HCT116 (cell line): ENCODE measurements around the gene LALBA. TPM values are rescaled to one million over a fixed set of nuclear protein-coding genes. Genes with fewer than 3 reads are reported as not detected.

ENCODE experiments used
- ATAC-seq: fragments of 200-7000 bp; cut with Tn5 transposase; 2 replicates; pipeline ENCODE4 v1.9.1; 2020; ENCODE audit warnings: mild to moderate bottlenecking, moderate library complexity
- BruUV-seq: library from RNA; stranded (reverse); fragments of 400-500 nt; replicated peaks from 2 replicates; lab custom pipeline; 2021; lab: Mats Ljungman, UMichigan
- CTCF ChIA-PET: fragments of 300-600 bp; sonication (Branson Sonifier 250); formaldehyde crosslinking; loops from one replicate; lab custom pipeline; 2021; ENCODE audit warnings: antibody characterized with exemption; lab: Charles Lee
- POLR2A ChIA-PET: fragments of 300-600, 350-600 bp; sonication (Branson Sonifier 250); formaldehyde crosslinking; loops from one replicate; lab custom pipeline; 2021; ENCODE audit warnings: antibody characterized with exemption; lab: Charles Lee
- RAD21 ChIA-PET, 2 experiments: fragments of 300-600 bp; sonication (Branson Sonifier 250); formaldehyde crosslinking; loops; one replicate each; lab custom pipeline; 2023; ENCODE audit warnings: low total read pairs in 2 of 2; ENCODE audit not compliant: uncharacterized antibody in 2 of 2, unreplicated experiment in 2 of 2, low non-redundant PET in 1 of 2; lab: Charles Lee
- DNase-seq: peaks from one replicate; pipeline ENCODE4 v3.0.0-alpha.2; 2010; ENCODE audit warnings: low read depth, low spot score
- H2AFZ ChIP-seq: fragments of 200-600 bp; shearing (Covaris generic), sonication (generic); 2 replicates; pipeline ENCODE4 v1.6.1; 2017; ENCODE audit warnings: low read depth, mixed run types, mixed read lengths, antibody characterized with exemption, low read length; ENCODE audit not compliant: poor library complexity, severe bottlenecking
- H3K27ac ChIP-seq: 2 replicates; pipeline ENCODE4 v1.5.1; 2012; ENCODE audit warnings: low read depth, low read length
- H3K27me3 ChIP-seq: fragments of 200-600 bp; sonication (generic); 2 replicates; pipeline ENCODE4 v1.6.1; 2016; ENCODE audit warnings: mixed run types, low read length, mixed read lengths; ENCODE audit not compliant: insufficient read depth
- H3K36me3 ChIP-seq, 2 experiments: fragments of 200-500 bp in 1 of 2; fragments of 200-600 bp in 1 of 2; sonication (Bioruptor generic) in 1 of 2; sonication (generic) in 1 of 2; 2 replicates each; pipeline versions ENCODE4 v1.5.1 to v1.6.1; 2014 to 2016; ENCODE audit warnings: low read length in 2 of 2, inconsistent platforms in 1 of 2, mixed read lengths in 1 of 2, mixed run types in 1 of 2; ENCODE audit not compliant: insufficient read depth in 2 of 2, control insufficient read depth in 1 of 2
- H3K4me1 ChIP-seq, 2 experiments: fragments of 200-600 bp in 1 of 2; sonication (generic) in 1 of 2; 2 replicates each; pipeline versions ENCODE4 v1.5.1 to v1.6.1; 2012 to 2017; ENCODE audit warnings: low read length in 2 of 2, inconsistent platforms in 1 of 2, mild to moderate bottlenecking in 1 of 2, mixed read lengths in 1 of 2, mixed run types in 1 of 2, moderate library complexity in 1 of 2; ENCODE audit not compliant: insufficient read depth in 2 of 2, control insufficient read depth in 1 of 2
- H3K4me2 ChIP-seq: fragments of 200-600 bp; sonication (generic); 2 replicates; pipeline ENCODE4 v1.6.1; 2017; ENCODE audit warnings: mixed run types, low read length, mixed read lengths
- H3K4me3 ChIP-seq, 2 experiments: fragments of 200-600 bp in 1 of 2; sonication (generic) in 1 of 2; replicated peaks in 1 of 2; 2 replicates each; pipeline ENCODE4 v1.5.1; 2011 to 2016; ENCODE audit warnings: low read length in 2 of 2, control low read depth in 1 of 2, low read depth in 1 of 2, mild to moderate bottlenecking in 1 of 2, mixed read lengths in 1 of 2, mixed run types in 1 of 2
- H3K79me2 ChIP-seq: fragments of 200-600 bp; sonication (generic); 2 replicates; pipeline ENCODE4 v1.6.1; 2017; ENCODE audit warnings: mild to moderate bottlenecking, mixed run types, low read length, moderate library complexity, mixed read lengths; ENCODE audit not compliant: insufficient read depth
- H3K9ac ChIP-seq: fragments of 200-600 bp; sonication (generic); 2 replicates; pipeline ENCODE4 v1.6.1; 2016; ENCODE audit warnings: low read length, mixed read lengths
- H3K9me2 ChIP-seq: fragments of 200-600 bp; sonication (generic), shearing (Covaris generic); 2 replicates; pipeline ENCODE4 v1.6.1; 2017; ENCODE audit warnings: mixed run types, mild to moderate bottlenecking, moderate library complexity; ENCODE audit not compliant: insufficient read depth
- H3K9me3 ChIP-seq, 2 experiments: fragments of 200-500 bp in 1 of 2; fragments of 200-600 bp in 1 of 2; sonication (Bioruptor generic) in 1 of 2; sonication (generic) in 1 of 2; 2 replicates each; pipeline ENCODE4 v1.6.1; 2014 to 2017; ENCODE audit warnings: low read length in 2 of 2, mixed read lengths in 2 of 2, inconsistent platforms in 1 of 2, low read depth in 1 of 2, mild to moderate bottlenecking in 1 of 2, mixed run types in 1 of 2, moderate library complexity in 1 of 2; ENCODE audit not compliant: control insufficient read depth in 1 of 2, insufficient read depth in 1 of 2
- H4K20me1 ChIP-seq: fragments of 200-600 bp; sonication (generic), shearing (Covaris generic); 2 replicates; pipeline ENCODE4 v1.6.1; 2017; ENCODE audit warnings: mixed run types, mild to moderate bottlenecking, moderate library complexity; ENCODE audit not compliant: insufficient read depth
- CBX3 ChIP-seq: IDR thresholded peaks from 2 replicates; pipeline ENCODE4 v1.6.1; 2012; ENCODE audit warnings: low read depth
- CEBPB ChIP-seq: IDR thresholded peaks from 2 replicates; pipeline ENCODE4 v1.6.1; 2012; ENCODE audit warnings: low read depth
- EGR1 ChIP-seq: IDR thresholded peaks from 2 replicates; pipeline ENCODE4 v1.6.1; 2012; ENCODE audit warnings: low read depth
- ELF1 ChIP-seq: IDR thresholded peaks from 2 replicates; pipeline ENCODE4 v1.6.1; 2012; ENCODE audit warnings: low read depth, borderline replicate concordance
- EZH2phosphoT487 ChIP-seq: fragments of 200-600 bp; IDR thresholded peaks from 2 replicates; pipeline ENCODE4 v1.6.1; 2018; ENCODE audit warnings: antibody characterized with exemption, borderline replicate concordance
- FOSL1 ChIP-seq: IDR thresholded peaks from 2 replicates; pipeline ENCODE4 v1.6.1; 2012; ENCODE audit warnings: low read depth
- JUND ChIP-seq: IDR thresholded peaks from 2 replicates; pipeline ENCODE4 v1.6.1; 2012
- POLR2AphosphoS5 ChIP-seq: IDR thresholded peaks from 2 replicates; pipeline ENCODE4 v1.6.1; 2011; ENCODE audit warnings: mild to moderate bottlenecking, low read depth, low read length, moderate library complexity
- RAD21 ChIP-seq: IDR thresholded peaks from 2 replicates; pipeline ENCODE4 v1.6.1; 2012; ENCODE audit warnings: low read depth, mild to moderate bottlenecking
- SIN3A ChIP-seq: IDR thresholded peaks from 2 replicates; pipeline ENCODE4 v1.6.1; 2012; ENCODE audit warnings: low read depth
- SP1 ChIP-seq: IDR thresholded peaks from 2 replicates; pipeline ENCODE4 v1.6.1; 2012; ENCODE audit warnings: low read depth
- YY1 ChIP-seq: IDR thresholded peaks from 2 replicates; pipeline ENCODE4 v1.6.1; 2011; ENCODE audit warnings: low read length, low read depth, moderate library complexity, mild to moderate bottlenecking; ENCODE audit not compliant: insufficient replicate concordance; ENCODE audit errors: extremely low read depth
- intact Hi-C: fragments of 100-400 bp; cut with micrococcal nuclease; formaldehyde crosslinking; loops from 2 replicates; pipeline ENCODE4 v1.10.0; 2022
- total RNA-seq: library from RNA; stranded (reverse); gene quantifications from one replicate; pipeline ENCODE4 v1.2.1, GENCODE V29; 2021; ENCODE audit not compliant: unreplicated experiment
- TF ChIP-seq, protein P1 (sequence below): IDR thresholded peaks from 2 replicates; pipeline ENCODE4 v1.6.1; 2011; ENCODE audit warnings: mild to moderate bottlenecking, low read length, moderate library complexity; ENCODE audit not compliant: insufficient replicate concordance; ENCODE audit errors: extremely low read depth
- TF ChIP-seq, protein P2 (sequence below): IDR thresholded peaks from 2 replicates; pipeline ENCODE4 v1.6.1; 2012
- TF ChIP-seq, protein P3 (sequence below): IDR thresholded peaks from 2 replicates; pipeline ENCODE4 v1.6.1; 2012

The LALBA gene
- total RNA-seq, 1 experiment from 2014 or later, result not detected

DNA sequence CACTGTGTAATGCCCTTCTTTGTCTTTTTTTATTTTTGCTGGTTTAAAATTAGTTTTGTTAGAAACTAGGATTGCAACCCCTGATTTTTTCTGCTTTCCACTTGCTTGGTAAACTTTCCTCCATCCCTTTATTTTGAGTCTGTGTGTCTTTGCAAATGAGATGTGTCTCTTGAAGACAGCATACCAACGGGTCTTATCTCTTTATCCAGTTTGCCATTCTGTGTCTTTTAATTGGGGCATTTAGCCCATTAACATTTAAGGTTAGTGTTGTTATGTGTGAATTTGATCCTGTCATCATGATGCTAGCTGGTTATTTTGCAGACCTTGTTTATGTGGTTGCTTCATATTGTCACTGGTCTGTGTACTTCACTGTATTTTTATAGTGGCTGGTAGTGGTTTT, 43.5 kb upstream of the LALBA start (continued):
- TF ChIP-seq CBX3, result no peak
- no peak for TF ChIP-seq CEBPB
- no peak for TF ChIP-seq RAD21
- no peak for TF ChIP-seq JUND
- TF ChIP-seq YY1, result no peak
- no peak for TF ChIP-seq SIN3A
- TF ChIP-seq, protein P1, sequence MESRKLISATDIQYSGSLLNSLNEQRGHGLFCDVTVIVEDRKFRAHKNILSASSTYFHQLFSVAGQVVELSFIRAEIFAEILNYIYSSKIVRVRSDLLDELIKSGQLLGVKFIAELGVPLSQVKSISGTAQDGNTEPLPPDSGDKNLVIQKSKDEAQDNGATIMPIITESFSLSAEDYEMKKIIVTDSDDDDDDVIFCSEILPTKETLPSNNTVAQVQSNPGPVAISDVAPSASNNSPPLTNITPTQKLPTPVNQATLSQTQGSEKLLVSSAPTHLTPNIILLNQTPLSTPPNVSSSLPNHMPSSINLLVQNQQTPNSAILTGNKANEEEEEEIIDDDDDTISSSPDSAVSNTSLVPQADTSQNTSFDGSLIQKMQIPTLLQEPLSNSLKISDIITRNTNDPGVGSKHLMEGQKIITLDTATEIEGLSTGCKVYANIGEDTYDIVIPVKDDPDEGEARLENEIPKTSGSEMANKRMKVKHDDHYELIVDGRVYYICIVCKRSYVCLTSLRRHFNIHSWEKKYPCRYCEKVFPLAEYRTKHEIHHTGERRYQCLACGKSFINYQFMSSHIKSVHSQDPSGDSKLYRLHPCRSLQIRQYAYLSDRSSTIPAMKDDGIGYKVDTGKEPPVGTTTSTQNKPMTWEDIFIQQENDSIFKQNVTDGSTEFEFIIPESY, result no peak
- TF ChIP-seq, protein P2, sequence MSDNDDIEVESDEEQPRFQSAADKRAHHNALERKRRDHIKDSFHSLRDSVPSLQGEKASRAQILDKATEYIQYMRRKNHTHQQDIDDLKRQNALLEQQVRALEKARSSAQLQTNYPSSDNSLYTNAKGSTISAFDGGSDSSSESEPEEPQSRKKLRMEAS, result no peak
- TF ChIP-seq EGR1, result no peak
- no peak for TF ChIP-seq EZH2phosphoT487
- TF ChIP-seq SP1, result no peak
- no peak for TF ChIP-seq ELF1
- TF ChIP-seq, protein P3, sequence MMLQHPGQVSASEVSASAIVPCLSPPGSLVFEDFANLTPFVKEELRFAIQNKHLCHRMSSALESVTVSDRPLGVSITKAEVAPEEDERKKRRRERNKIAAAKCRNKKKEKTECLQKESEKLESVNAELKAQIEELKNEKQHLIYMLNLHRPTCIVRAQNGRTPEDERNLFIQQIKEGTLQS, result no peak

DNA sequence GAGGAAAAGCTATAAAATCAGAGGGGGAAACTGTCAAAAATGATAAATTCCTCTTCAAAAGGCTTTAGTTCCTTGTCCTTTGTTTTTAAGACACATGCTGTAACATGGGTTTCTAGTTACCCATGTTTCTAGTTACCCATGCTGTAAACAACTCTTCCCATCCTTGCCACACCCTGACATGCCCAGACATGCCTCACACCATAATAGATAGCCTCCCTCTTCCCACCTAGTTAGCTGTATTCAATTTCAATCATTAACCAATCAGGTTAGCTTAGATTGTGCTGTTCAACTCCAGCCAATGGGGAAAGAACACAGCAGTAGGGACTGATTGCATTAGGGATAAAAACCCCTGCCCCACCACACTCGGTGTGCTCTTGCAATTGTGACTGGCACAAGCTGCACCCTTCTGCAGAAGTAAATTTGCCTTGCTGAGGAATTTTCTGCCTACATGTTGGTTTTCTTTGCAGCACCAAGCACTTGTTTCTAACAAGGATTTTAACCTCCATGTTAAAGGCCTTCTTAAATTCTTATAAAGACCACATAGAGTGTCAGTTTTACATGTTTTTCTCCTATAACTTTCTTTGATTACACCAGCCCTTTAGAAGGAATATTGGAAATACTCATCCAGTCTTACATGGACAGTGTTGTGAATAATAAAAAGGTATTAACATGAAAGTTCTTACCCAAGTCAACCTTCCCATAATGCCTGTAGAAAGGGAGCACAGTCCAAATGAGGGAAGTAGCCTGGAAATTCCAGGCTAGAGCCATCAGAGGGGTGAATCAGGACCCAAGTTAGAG, 32.5 kb upstream of the LALBA start:
- Histone ChIP-seq H3K9me3 (0 out of 4 replicates have a peak, but pooled peaks cover 0 to 3% of the 10 kb centered on the region in 2 experiments), H2AFZ (peak overlapping the region; percentile 39), H3K79me2 (no peaks in the 10 kb centered on the region), H3K9me2 (no peaks in the 10 kb centered on the region), H3K9ac (no peak overlapping the region), H3K4me2 (no peak overlapping the region), H3K36me3 (no peaks in the 10 kb centered on the region), H3K27me3 (no peaks in the 10 kb centered on the region), H3K4me1 (peaks cover 3 to 8% of the 10 kb centered on the region in 2 experiments; a peak in 2 of 4 replicates), H3K4me3 (no peak overlapping the region), H3K27ac (no peak overlapping the region), H4K20me1 (no peaks in the 10 kb centered on the region)
- DNase-seq (no peak), ATAC-seq (no peak)
- no TSS peak for BruUV-seq
- ChIA-PET RAD21 (no interaction called here), POLR2A (no interaction called here), CTCF (no interaction called here)
- TF ChIP-seq, protein P3, result no peak
- TF ChIP-seq CBX3 (0 out of 2 replicates have a peak, but pooled peaks have one; percentile 22), FOSL1 (no peak), POLR2AphosphoS5 (no peak)
- intact Hi-C loops, result no loop called here
